Measurements from ENCODE around the gene SWI5.

GRCh38 chr9:128257907-128258306 is 18.2 kb upstream of the SWI5 start:
- no peak for TF ChIP-seq CTCF (conservative IDR thresholded peaks at IDR 0.05; ENCODE audit: low read depth, low read length)
- no peak for TF ChIP-seq EZH2 (IDR thresholded peaks at IDR 0.05; ENCODE audit: low read length, unreplicated experiment)
- no peak for TF ChIP-seq EZH2phosphoT487 (IDR thresholded peaks at IDR 0.05; ENCODE audit: borderline replicate concordance, low read length)
